ENCODE measurements around the gene RNF144B. TPM values are rescaled to one million over a fixed set of nuclear protein-coding genes. Genes with fewer than 3 reads are reported as not detected.

Gene RNF144B
- total and polyA plus RNA-seq, 2 of the 8 experiments (the other 6 are each of a cell fraction or from before 2014, with no cell fraction given): 1.8 to 11.2 TPM

DNA sequence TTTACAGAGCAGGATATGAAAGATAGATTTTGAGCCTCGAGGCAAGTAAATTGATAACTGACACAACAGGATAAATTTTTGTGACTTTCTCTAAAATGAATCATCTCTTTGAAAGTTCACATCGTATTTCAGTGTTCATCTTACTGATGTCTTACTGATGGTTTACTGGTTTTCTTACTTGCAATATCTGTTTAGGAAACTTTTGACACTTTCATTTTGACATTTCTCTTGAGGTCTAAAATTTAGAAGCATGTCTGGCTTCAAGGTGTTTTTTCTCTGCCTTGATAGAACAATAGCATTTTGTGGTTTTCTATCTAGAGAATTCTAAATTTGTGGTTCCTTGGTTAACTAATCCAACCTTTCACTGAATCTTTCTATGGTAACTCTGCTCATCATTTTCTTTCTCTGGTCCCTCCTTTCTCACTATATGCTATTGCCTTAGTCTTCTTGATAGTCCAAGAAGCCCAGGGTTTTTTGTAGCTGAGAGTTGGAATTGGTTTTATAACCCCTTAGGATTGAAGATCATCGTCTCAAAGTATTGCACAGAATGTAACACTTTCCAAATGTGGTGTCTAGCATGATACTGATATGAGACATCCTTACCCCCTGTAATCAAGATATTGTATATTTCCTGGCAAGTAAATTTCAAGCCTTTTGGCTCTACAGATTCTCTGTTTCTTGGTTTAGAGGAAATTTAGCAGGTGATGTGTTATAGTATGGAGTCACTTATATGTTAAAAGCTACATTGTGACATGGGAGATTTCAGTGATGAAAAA lies 98.7 kb downstream of the RNF144B start:
- Histone ChIP-seq H3K18ac (ENCODE audit: extremely low read depth, low read length) (no peak overlapping the region), H3K9ac (replicated peaks in 1 of 4; ENCODE audit: extremely low read depth in 1 of 4, low read depth in 3 of 4, low read length in 3 of 4) (no peak overlapping the region), H3K4me2 (ENCODE audit: insufficient read depth in 1 of 2, low read depth in 2 of 2, low read length in 2 of 2) (no peak overlapping the region), H2BK12ac (ENCODE audit: low read depth, low read length) (no peak overlapping the region), H2BK20ac (ENCODE audit: low read length) (no peak overlapping the region), H3K79me1 (ENCODE audit: low read depth, low read length) (no peaks in the 10 kb centered on the region), H4K5ac (ENCODE audit: insufficient read length, low read depth, low read length) (no peak overlapping the region), H2AFZ (ENCODE audit: low read length) (no peak overlapping the region), H4K8ac (ENCODE audit: extremely low read depth, insufficient read depth, low read length) (no peak overlapping the region), H3K14ac (ENCODE audit: insufficient read length) (no peak overlapping the region), H3K56ac (replicated peaks; ENCODE audit: insufficient read length, low read depth, low read length) (no peak overlapping the region), H3K23ac (ENCODE audit: insufficient read length) (no peak overlapping the region), H2BK120ac (replicated peaks; ENCODE audit: low read depth, low read length) (no peak overlapping the region), H3K23me2 (ENCODE audit: low read depth, low read length) (no peaks in the 10 kb centered on the region), H3K9me3 (ENCODE audit: insufficient read depth in 2 of 2, low read depth in 1 of 2, low read length in 1 of 2) (no peaks in the 10 kb centered on the region), H3K4ac (replicated peaks; ENCODE audit: insufficient read length, low read depth, low read length) (no peak overlapping the region), H4K20me1 (replicated peaks in 1 of 2; ENCODE audit: control insufficient read depth in 1 of 2, insufficient read depth in 2 of 2, low read length in 2 of 2) (no peaks in the 10 kb centered on the region), H2BK5ac (ENCODE audit: low read depth, low read length) (no peak overlapping the region), H3K79me2 (ENCODE audit: control insufficient read depth in 1 of 2, insufficient read depth in 2 of 2, low read length in 2 of 2) (no peaks in the 10 kb centered on the region), H2BK15ac (ENCODE audit: low read length) (no peak overlapping the region), H3K4me3 (ENCODE audit: extremely low read depth in 1 of 4, insufficient read depth in 2 of 4, low read depth in 3 of 4, low read length in 4 of 4) (no peak overlapping the region), H4K91ac (replicated peaks; ENCODE audit: insufficient read length, low read length) (no peak overlapping the region), H3K4me1 (replicated peaks in 1 of 4; ENCODE audit: control insufficient read depth in 3 of 4, insufficient read depth in 4 of 4, low read length in 3 of 4) (peaks cover 0 to 3% (median 2%) of the 10 kb centered on the region in 4 experiments; a peak in 1 of 7 replicates), H3K27me3 (replicated peaks in 1 of 4; ENCODE audit: control insufficient read depth in 3 of 4, extremely low read depth in 1 of 4, insufficient read depth in 3 of 4, low read length in 3 of 4) (no peaks in the 10 kb centered on the region), H3K27ac (ENCODE audit: low read depth, low read length) (no peak overlapping the region), H3K36me3 (ENCODE audit: control insufficient read depth in 2 of 4, insufficient read depth in 4 of 4, low read length in 3 of 4) (no peaks in the 10 kb centered on the region), H2AK5ac (ENCODE audit: low read depth, low read length) (no peak overlapping the region)
- POLR2A ChIA-PET (ENCODE audit: partially characterized antibody): no interaction called here
- CTCF ChIA-PET (ENCODE audit: partially characterized antibody): no interaction called here
- WGBS, 2 experiments (ENCODE audit: extremely low coverage in 1 of 2, insufficient coverage in 1 of 2, insufficient read length in 1 of 2, insufficient replicate concordance in 2 of 2, low coverage in 1 of 2, low lambda C conversion rate in 2 of 2, missing lambda C conversion rate in 1 of 2): 63% methylated on average over 3 of the region's 3 CpGs; no CpG with 5 or more reads in 1 of the 2 experiments
- no peak for TF ChIP-seq SUZ12 (IDR thresholded peaks at IDR 0.05; ENCODE audit: low read length)
- TF ChIP-seq SIX5 (IDR thresholded peaks at IDR 0.05; ENCODE audit: low read depth, low read length): no peak
- TF ChIP-seq POLR2AphosphoS5 (IDR thresholded peaks at IDR 0.05; ENCODE audit: low read depth, low read length): no peak
- TF ChIP-seq, protein P1, sequence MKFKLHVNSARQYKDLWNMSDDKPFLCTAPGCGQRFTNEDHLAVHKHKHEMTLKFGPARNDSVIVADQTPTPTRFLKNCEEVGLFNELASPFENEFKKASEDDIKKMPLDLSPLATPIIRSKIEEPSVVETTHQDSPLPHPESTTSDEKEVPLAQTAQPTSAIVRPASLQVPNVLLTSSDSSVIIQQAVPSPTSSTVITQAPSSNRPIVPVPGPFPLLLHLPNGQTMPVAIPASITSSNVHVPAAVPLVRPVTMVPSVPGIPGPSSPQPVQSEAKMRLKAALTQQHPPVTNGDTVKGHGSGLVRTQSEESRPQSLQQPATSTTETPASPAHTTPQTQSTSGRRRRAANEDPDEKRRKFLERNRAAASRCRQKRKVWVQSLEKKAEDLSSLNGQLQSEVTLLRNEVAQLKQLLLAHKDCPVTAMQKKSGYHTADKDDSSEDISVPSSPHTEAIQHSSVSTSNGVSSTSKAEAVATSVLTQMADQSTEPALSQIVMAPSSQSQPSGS (IDR thresholded peaks at IDR 0.05; ENCODE audit: low read length): no peak
- TF ChIP-seq, protein P2, sequence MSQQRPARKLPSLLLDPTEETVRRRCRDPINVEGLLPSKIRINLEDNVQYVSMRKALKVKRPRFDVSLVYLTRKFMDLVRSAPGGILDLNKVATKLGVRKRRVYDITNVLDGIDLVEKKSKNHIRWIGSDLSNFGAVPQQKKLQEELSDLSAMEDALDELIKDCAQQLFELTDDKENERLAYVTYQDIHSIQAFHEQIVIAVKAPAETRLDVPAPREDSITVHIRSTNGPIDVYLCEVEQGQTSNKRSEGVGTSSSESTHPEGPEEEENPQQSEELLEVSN (IDR thresholded peaks at IDR 0.05): no peak
- DNase-seq (ENCODE audit: low read depth in 1 of 2, low spot score in 2 of 2) (no peak), FAIRE-seq (no peak)

Measured in H1 (cell line).